Body of pancreas (tissue), 4 donors: Measurements from ENCODE around the gene IDH2.

Experiments used
- CTCF ChIP-seq, 7 experiments: fragments of 450-650 bp in 4 of 7; fragments of 200-600 bp in 3 of 7; sonication (generic) in 3 of 7; IDR thresholded peaks; one replicate each; pipeline ENCODE4 v1.5.1; 2016 to 2019; ENCODE audit warnings: antibody characterized with exemption in 7 of 7
- POLR2A ChIP-seq, 3 donors: fragments of 450-650 bp; IDR thresholded peaks; one replicate each; pipeline ENCODE4 v1.6.1; 2016; ENCODE audit warnings: antibody characterized with exemption in 3 of 3, mild to moderate bottlenecking in 2 of 3

GRCh38 chr15:90132437-90132836 is 30.2 kb upstream of the IDH2 start:
- no peak for TF ChIP-seq POLR2A (IDR thresholded peaks at IDR 0.05)
- no peak for TF ChIP-seq CTCF (IDR thresholded peaks at IDR 0.05)
